A549 (cell line): ENCODE measurements around the gene ARHGAP44. TPM values are rescaled to one million over a fixed set of nuclear protein-coding genes. Genes with fewer than 3 reads are reported as not detected.

Experiments used
- ATAC-seq, 2 experiments: fragments of 200-7000 bp in 1 of 2; fragments of >200 bp in 1 of 2; cut with Nextera tagmentation in 1 of 2; cut with Tn5 transposase in 1 of 2; 3 replicates each; pipeline versions ENCODE4 v1.8.0 to v1.9.1; 2018 to 2020; ENCODE audit warnings: mild to moderate bottlenecking in 1 of 2, moderate library complexity in 1 of 2
- CTCF ChIA-PET: fragments of 300-600 bp; sonication (Branson Sonifier 250); formaldehyde crosslinking; extraction: SDS; loops from one replicate; lab custom pipeline; 2021; ENCODE audit warnings: antibody characterized with exemption, inconsistent platforms; lab: Yijun Ruan, JAX
- POLR2A ChIA-PET: fragments of 350-600 bp; formaldehyde crosslinking; extraction: SDS; loops from one replicate; lab custom pipeline; 2021; ENCODE audit warnings: antibody characterized with exemption, inconsistent platforms; lab: Yijun Ruan, JAX
- DNase-seq, 2 experiments: peaks; one replicate each; pipeline versions ENCODE4 v3.0.0 to v3.0.0-alpha.2; 2011 to 2016; ENCODE audit warnings: low read depth in 1 of 2, low spot score in 1 of 2
- FAIRE-seq: peaks from 2 replicates; lab custom pipeline; 2011; peaks lifted over from hg19 to GRCh38; lab: Jason Lieb, UNC
- H3K27ac ChIP-seq, 2 experiments: fragments of >200 bp; sonication (Bioruptor Twin); formaldehyde crosslinking; 3 replicates each; pipeline ENCODE4 v1.5.1; 2016 to 2017
- H3K4me1 ChIP-seq: fragments of >200 bp; sonication (Bioruptor Twin); formaldehyde crosslinking; 3 replicates; pipeline ENCODE4 v1.6.1; 2016
- H3K4me2 ChIP-seq: fragments of >200 bp; sonication (Bioruptor Twin); formaldehyde crosslinking; 3 replicates; pipeline ENCODE4 v1.6.1; 2016
- H3K4me3 ChIP-seq: fragments of >200 bp; sonication (Bioruptor Twin); formaldehyde crosslinking; 3 replicates; pipeline ENCODE4 v1.5.1; 2016
- H3K9me3 ChIP-seq: fragments of >200 bp; sonication (Bioruptor Twin); formaldehyde crosslinking; 3 replicates; pipeline ENCODE4 v1.6.1; 2016
- BHLHE40 ChIP-seq: IDR thresholded peaks from 2 replicates; pipeline ENCODE4 v1.6.1; 2012; ENCODE audit warnings: low read depth, low read length, inconsistent platforms
- CBX8 ChIP-seq: fragments of 200-600 bp; sonication (generic); IDR thresholded peaks from 2 replicates; pipeline ENCODE4 v1.6.1; 2016
- CEBPB ChIP-seq, 2 experiments: fragments of >200 bp in 1 of 2; sonication (Bioruptor Twin) in 1 of 2; formaldehyde crosslinking in 1 of 2; IDR thresholded peaks; 2 replicates each; pipeline ENCODE4 v1.6.1; 2012 to 2016
- EHF ChIP-seq: fragments of 250-450 bp; sonication (Bioruptor Pico); IDR thresholded peaks from 2 replicates; pipeline ENCODE4 v1.5.0; 2020; ENCODE audit warnings: mild to moderate bottlenecking
- FOSB ChIP-seq: fragments of 250-450 bp; sonication (Bioruptor Pico); IDR thresholded peaks from 2 replicates; pipeline ENCODE4 v1.5.0; 2020; ENCODE audit warnings: mild to moderate bottlenecking, moderate library complexity
- FOSL2 ChIP-seq, 2 experiments: fragments of 450-650 bp in 1 of 2; fragments of >200 bp in 1 of 2; sonication (Bioruptor Twin) in 1 of 2; formaldehyde crosslinking; IDR thresholded peaks; 2 replicates each; pipeline versions ENCODE4 v1.5.0 to v1.6.1; 2016 to 2020; ENCODE audit warnings: mild to moderate bottlenecking in 1 of 2, moderate library complexity in 1 of 2
- FOXS1 ChIP-seq: fragments of 250-450 bp; sonication (Bioruptor Pico); IDR thresholded peaks from 2 replicates; pipeline ENCODE4 v1.5.0; 2020; ENCODE audit warnings: mild to moderate bottlenecking, moderate library complexity
- HDAC2 ChIP-seq: fragments of 200-600 bp; sonication (generic); IDR thresholded peaks from 2 replicates; pipeline ENCODE4 v1.6.1; 2016
- HES2 ChIP-seq: fragments of >200 bp; sonication (Bioruptor Twin); formaldehyde crosslinking; IDR thresholded peaks from 2 replicates; pipeline ENCODE4 v1.6.1; 2016
- HMGXB4 ChIP-seq: fragments of 250-450 bp; sonication (Bioruptor Pico); IDR thresholded peaks from 2 replicates; pipeline ENCODE4 v1.5.0; 2021; ENCODE audit warnings: mild to moderate bottlenecking, moderate library complexity, borderline replicate concordance
- HOXB13 ChIP-seq: fragments of 250-450 bp; sonication (Bioruptor Pico); IDR thresholded peaks from 2 replicates; pipeline ENCODE4 v1.5.0; 2020; ENCODE audit warnings: low read depth, mild to moderate bottlenecking, moderate library complexity
- KDM5A ChIP-seq: fragments of 200-600 bp; sonication (generic); IDR thresholded peaks from 2 replicates; pipeline ENCODE4 v1.6.1; 2016; ENCODE audit warnings: antibody characterized with exemption, mild to moderate bottlenecking
- MAZ ChIP-seq: fragments of 150-350 bp; IDR thresholded peaks from 2 replicates; pipeline ENCODE4 v1.6.1; 2014; ENCODE audit warnings: antibody characterized with exemption, low read depth, low read length, borderline replicate concordance
- NFE2L2 ChIP-seq: fragments of 150-350 bp; conservative IDR thresholded peaks from 2 replicates; pipeline ENCODE4 v1.6.1; 2014; ENCODE audit warnings: low read length
- NPAS2 ChIP-seq: fragments of 250-450 bp; sonication (Bioruptor Pico); IDR thresholded peaks from 2 replicates; pipeline ENCODE4 v1.8.0; 2022; ENCODE audit warnings: mild to moderate bottlenecking, moderate library complexity, borderline replicate concordance
- NR3C1 ChIP-seq: fragments of >200 bp; sonication (Bioruptor Twin); formaldehyde crosslinking; IDR thresholded peaks from 3 replicates; pipeline ENCODE4 v1.6.1; 2017
- PBX3 ChIP-seq: IDR thresholded peaks from 2 replicates; pipeline ENCODE4 v1.6.1; 2012
- PHF8 ChIP-seq: fragments of 200-600 bp; sonication (generic); IDR thresholded peaks from 2 replicates; pipeline ENCODE4 v1.6.1; 2016; ENCODE audit warnings: low read depth, mild to moderate bottlenecking, antibody characterized with exemption, moderate library complexity, borderline replicate concordance
- RARB ChIP-seq: fragments of 250-450 bp; sonication (Bioruptor Pico); IDR thresholded peaks from 2 replicates; pipeline ENCODE4 v1.8.0; 2021; ENCODE audit warnings: mild to moderate bottlenecking, moderate library complexity
- RCOR1 ChIP-seq: fragments of 150-350 bp; IDR thresholded peaks from 2 replicates; pipeline ENCODE4 v1.6.1; 2014; ENCODE audit warnings: antibody characterized with exemption, low read length, low read depth
- RFX5 ChIP-seq: fragments of 450-650 bp; IDR thresholded peaks from 2 replicates; pipeline ENCODE4 v1.7.1; 2014; ENCODE audit warnings: antibody characterized with exemption, mild to moderate bottlenecking, moderate library complexity
- SREBF2 ChIP-seq: fragments of 450-650 bp; IDR thresholded peaks from 2 replicates; pipeline ENCODE4 v1.6.1; 2014; ENCODE audit warnings: mild to moderate bottlenecking, moderate library complexity
- TP53 ChIP-seq: fragments of 250-450 bp; sonication (Bioruptor Pico); IDR thresholded peaks from 2 replicates; pipeline ENCODE4 v1.5.0; 2021; ENCODE audit warnings: mild to moderate bottlenecking, moderate library complexity
- ZSCAN20 ChIP-seq: fragments of 250-450 bp; sonication (Bioruptor Pico); IDR thresholded peaks from 2 replicates; pipeline ENCODE4 v1.8.0; 2022; ENCODE audit warnings: mild to moderate bottlenecking, moderate library complexity
- WGBS: methylation state at CpG from one replicate; pipeline ENCODE4 v1.1.6; 2017; ENCODE audit errors: missing lambda C conversion rate; 5-methylcytosine and 5-hydroxymethylcytosine counted together
- polyA plus RNA-seq, 4 experiments: library from polyadenylated mRNA; depleted of rRNA in 3 of 4; stranded (reverse); fragments of >200 nt; fragmentation: RNase III in 1 of 4; extraction: RNeasy Plus Mini Kit Qiagen cat#74134 plus additional on column Dnase treatment in 1 of 4; gene quantifications; 2 replicates in 3 of 4; 3 replicates in 1 of 4; pipeline ENCODE4 v1.2.3, GENCODE V29; 2011 to 2017
- TF ChIP-seq, protein P1 (sequence below): IDR thresholded peaks from 2 replicates; pipeline ENCODE4 v1.6.1; 2012; ENCODE audit warnings: low read depth, borderline replicate concordance

Gene ARHGAP44
- polyA plus RNA-seq, 2 of the 4 experiments (the other 2 are of a cell fraction), result 4.1 to 4.2 TPM

- DNase-seq (no peak), ATAC-seq (no peak), FAIRE-seq (no peak)
- ChIA-PET CTCF (interaction anchor here (0.6 to 2.0 kb wide), 4 partner anchors 78 to 642 kb away, joined by 3 to 7 read pairs (median 4); no protein-coding TSS in a partner anchor), POLR2A (no interaction called here)
- H3K4me2 ChIP-seq, result no peak overlapping the region
- 83% methylated on average over 1 of the region's 1 CpG for WGBS
- H3K27ac ChIP-seq, result no peak overlapping the region
- peaks cover 11% of the 10 kb centered on the region for H3K4me1 ChIP-seq
- H3K4me3 ChIP-seq, result no peak overlapping the region
- TF ChIP-seq CEBPB (IDR thresholded peaks at IDR 0.05) (no peak), RCOR1 (no peak), BHLHE40 (no peak), NR3C1 (no peak), PHF8 (no peak), FOSL2 (IDR thresholded peaks at IDR 0.05) (no peak), FOSL2 (CRISPR knock-in tag; IDR thresholded peaks at IDR 0.05) (no peak), RFX5 (no peak), CBX8 (no peak), EHF (CRISPR knock-in tag) (no peak), HDAC2 (no peak), TP53 (CRISPR knock-in tag) (no peak)
- TF ChIP-seq, protein P1, sequence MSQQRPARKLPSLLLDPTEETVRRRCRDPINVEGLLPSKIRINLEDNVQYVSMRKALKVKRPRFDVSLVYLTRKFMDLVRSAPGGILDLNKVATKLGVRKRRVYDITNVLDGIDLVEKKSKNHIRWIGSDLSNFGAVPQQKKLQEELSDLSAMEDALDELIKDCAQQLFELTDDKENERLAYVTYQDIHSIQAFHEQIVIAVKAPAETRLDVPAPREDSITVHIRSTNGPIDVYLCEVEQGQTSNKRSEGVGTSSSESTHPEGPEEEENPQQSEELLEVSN, result no peak
- no peaks in the 10 kb centered on the region for H3K9me3 ChIP-seq
Observed at GRCh38 chr17:12744786-12745185, 44.5 kb upstream of the ARHGAP44 start.

DNA sequence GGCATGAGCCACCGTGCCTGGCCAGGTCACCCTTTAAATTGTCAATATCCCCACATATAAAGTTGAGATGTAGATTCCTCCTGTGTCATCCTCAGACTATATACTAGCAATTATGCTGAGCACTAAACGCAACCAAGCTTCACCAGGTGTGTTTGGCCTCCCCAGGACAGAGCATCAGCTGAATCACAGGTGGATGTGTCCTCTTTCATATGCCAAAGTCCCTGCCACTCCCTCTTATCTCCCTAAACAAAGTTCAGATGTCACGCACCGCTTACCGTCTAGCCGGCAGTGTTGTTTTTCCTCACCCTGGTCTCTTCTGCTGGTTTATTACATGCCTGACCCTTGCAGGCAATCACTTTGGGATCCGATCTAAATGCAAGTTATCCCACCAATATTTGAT lies 43.8 kb upstream of the ARHGAP44 start:
- Histone ChIP-seq H3K9me3 (no peaks in the 10 kb centered on the region), H3K4me1 (peaks cover 11% of the 10 kb centered on the region), H3K27ac (no peak overlapping the region), H3K4me3 (no peak overlapping the region), H3K4me2 (no peak overlapping the region)
- FAIRE-seq, result no peak
- POLR2A ChIA-PET, result no interaction called here
- no peak for ATAC-seq
- DNase-seq, result no peak
- no peak for TF ChIP-seq HMGXB4 (CRISPR knock-in tag)
- TF ChIP-seq HES2, result no peak
- no peak for TF ChIP-seq NPAS2 (CRISPR knock-in tag)
- TF ChIP-seq SREBF2, result no peak
- no peak for TF ChIP-seq NFE2L2
- TF ChIP-seq FOSB, result no peak
- TF ChIP-seq RARB, result no peak
- TF ChIP-seq HDAC2, result no peak
- no peak for TF ChIP-seq PBX3
- no peak for TF ChIP-seq HOXB13 (CRISPR knock-in tag)
- no peak for TF ChIP-seq MAZ
- no peak for TF ChIP-seq PHF8
- no peak for TF ChIP-seq ZSCAN20 (CRISPR knock-in tag)
- TF ChIP-seq, protein P1, result no peak
- TF ChIP-seq RFX5, result no peak
- no peak for TF ChIP-seq NR3C1
- TF ChIP-seq KDM5A, result no peak
- no peak for TF ChIP-seq FOXS1 (CRISPR knock-in tag)
- CTCF ChIA-PET, result interaction anchor here (2.0 kb wide), 1 partner anchor 565 kb away, joined by 7 read pairs; no protein-coding TSS in a partner anchor
- 86% methylated on average over 7 of the region's 7 CpGs for WGBS
